ENCODE results near the gene COPS7B.

GRCh38 chr2:231854616-231855125 lies 68.4 kb downstream of the COPS7B start:
- TF ChIP-seq, protein P1, sequence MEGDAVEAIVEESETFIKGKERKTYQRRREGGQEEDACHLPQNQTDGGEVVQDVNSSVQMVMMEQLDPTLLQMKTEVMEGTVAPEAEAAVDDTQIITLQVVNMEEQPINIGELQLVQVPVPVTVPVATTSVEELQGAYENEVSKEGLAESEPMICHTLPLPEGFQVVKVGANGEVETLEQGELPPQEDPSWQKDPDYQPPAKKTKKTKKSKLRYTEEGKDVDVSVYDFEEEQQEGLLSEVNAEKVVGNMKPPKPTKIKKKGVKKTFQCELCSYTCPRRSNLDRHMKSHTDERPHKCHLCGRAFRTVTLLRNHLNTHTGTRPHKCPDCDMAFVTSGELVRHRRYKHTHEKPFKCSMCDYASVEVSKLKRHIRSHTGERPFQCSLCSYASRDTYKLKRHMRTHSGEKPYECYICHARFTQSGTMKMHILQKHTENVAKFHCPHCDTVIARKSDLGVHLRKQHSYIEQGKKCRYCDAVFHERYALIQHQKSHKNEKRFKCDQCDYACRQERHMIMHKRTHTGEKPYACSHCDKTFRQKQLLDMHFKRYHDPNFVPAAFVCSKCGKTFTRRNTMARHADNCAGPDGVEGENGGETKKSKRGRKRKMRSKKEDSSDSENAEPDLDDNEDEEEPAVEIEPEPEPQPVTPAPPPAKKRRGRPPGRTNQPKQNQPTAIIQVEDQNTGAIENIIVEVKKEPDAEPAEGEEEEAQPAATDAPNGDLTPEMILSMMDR (IDR thresholded peaks at IDR 0.05 in 4 of 5, conservative IDR thresholded peaks at IDR 0.05 in 1 of 5), result no peak
- TF ChIP-seq POLR2A (IDR thresholded peaks at IDR 0.05), result no peak
